Measurements from ENCODE around the gene KCNS1.

Gene KCNS1

GRCh38 chr20:45136911-45137310 is 36.0 kb upstream of the KCNS1 start:
- Histone ChIP-seq H3K27ac (no peak overlapping the region), H3K27me3 (ENCODE audit: insufficient read depth, low read depth, severe bottlenecking) (no peaks in the 10 kb centered on the region), H3K9me3 (ENCODE audit: severe bottlenecking) (no peaks in the 10 kb centered on the region), H3K36me3 (no peaks in the 10 kb centered on the region), H3K4me3 (ENCODE audit: low read depth, low read length) (no peak overlapping the region)
- TF ChIP-seq, protein P1, sequence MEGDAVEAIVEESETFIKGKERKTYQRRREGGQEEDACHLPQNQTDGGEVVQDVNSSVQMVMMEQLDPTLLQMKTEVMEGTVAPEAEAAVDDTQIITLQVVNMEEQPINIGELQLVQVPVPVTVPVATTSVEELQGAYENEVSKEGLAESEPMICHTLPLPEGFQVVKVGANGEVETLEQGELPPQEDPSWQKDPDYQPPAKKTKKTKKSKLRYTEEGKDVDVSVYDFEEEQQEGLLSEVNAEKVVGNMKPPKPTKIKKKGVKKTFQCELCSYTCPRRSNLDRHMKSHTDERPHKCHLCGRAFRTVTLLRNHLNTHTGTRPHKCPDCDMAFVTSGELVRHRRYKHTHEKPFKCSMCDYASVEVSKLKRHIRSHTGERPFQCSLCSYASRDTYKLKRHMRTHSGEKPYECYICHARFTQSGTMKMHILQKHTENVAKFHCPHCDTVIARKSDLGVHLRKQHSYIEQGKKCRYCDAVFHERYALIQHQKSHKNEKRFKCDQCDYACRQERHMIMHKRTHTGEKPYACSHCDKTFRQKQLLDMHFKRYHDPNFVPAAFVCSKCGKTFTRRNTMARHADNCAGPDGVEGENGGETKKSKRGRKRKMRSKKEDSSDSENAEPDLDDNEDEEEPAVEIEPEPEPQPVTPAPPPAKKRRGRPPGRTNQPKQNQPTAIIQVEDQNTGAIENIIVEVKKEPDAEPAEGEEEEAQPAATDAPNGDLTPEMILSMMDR (IDR thresholded peaks at IDR 0.05; ENCODE audit: low read depth, low read length): no peak
- no peak for DNase-seq

DNA sequence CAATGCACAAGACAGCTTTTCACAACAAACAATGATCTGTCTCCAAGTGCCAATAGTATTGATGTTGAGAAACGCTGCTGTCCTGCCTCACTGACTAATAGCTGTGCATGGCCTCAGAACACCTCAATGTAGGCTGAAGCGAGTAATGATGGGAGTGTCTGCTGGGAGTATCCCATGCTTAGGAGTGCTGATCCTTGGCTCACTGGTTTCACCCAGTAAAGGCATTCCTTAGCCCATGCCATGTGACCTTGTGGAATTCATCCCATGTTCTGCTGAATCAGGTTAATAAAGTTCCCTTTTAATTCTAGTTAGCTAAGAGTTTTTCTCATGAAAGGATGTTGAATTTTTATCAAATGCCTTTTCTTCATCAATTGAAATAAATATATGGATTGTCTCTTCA is 27.2 kb upstream of the KCNS1 start:
- Histone ChIP-seq H3K9me3 (ENCODE audit: severe bottlenecking) (no peaks in the 10 kb centered on the region), H3K27me3 (ENCODE audit: insufficient read depth, low read depth, severe bottlenecking) (no peaks in the 10 kb centered on the region), H3K27ac (no peak overlapping the region), H3K36me3 (no peaks in the 10 kb centered on the region), H3K4me3 (ENCODE audit: low read depth, low read length) (no peak overlapping the region)
- TF ChIP-seq, protein P1 (IDR thresholded peaks at IDR 0.05; ENCODE audit: low read depth, low read length): no peak
- no peak for DNase-seq

- H3K27ac ChIP-seq: no peak within 1 kb of the TSS
- no peaks in the 10 kb centered on the region for H3K36me3 ChIP-seq
- H3K27me3 ChIP-seq (ENCODE audit: insufficient read depth, low read depth, severe bottlenecking): no peaks in the 10 kb centered on the region
- TF ChIP-seq, protein P1 (IDR thresholded peaks at IDR 0.05; ENCODE audit: low read depth, low read length): no peak
- no peak within 1 kb of the TSS for H3K4me3 ChIP-seq (ENCODE audit: low read depth, low read length)
- no peak for DNase-seq
- H3K9me3 ChIP-seq (ENCODE audit: severe bottlenecking): no peaks in the 10 kb centered on the region
Measured at GRCh38 chr20:45124365-45124764, 23.4 kb upstream of the KCNS1 start, which contains the start of gene WFDC12. WFDC12 (minus strand) TSS chr20:45124465; CDS start chr20:45124447, 18 bp downstream.

DNA sequence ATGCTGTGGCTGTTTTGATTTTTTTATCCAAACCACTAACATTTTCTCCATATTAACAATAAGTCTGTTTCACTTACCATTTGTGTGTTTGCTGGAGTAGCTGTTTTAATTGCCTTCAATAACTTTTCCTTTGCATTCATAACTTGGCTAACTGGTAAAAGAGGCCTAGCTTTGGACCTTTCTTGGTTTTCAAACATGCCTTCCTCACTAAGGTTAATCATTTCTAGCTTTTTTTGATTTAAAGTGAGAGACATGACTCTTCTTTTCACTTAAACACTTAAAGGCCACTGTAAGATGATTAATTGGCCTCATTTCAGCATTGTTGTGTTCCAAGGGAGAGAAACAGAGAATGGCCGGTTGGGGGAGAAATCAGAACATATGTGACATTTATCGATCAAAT is 20.5 kb upstream of the KCNS1 start:
- H3K36me3 ChIP-seq: no peaks in the 10 kb centered on the region
- H3K9me3 ChIP-seq (ENCODE audit: severe bottlenecking): no peaks in the 10 kb centered on the region
- H3K27ac ChIP-seq: no peak overlapping the region
- TF ChIP-seq, protein P1 (IDR thresholded peaks at IDR 0.05; ENCODE audit: low read depth, low read length): no peak
- H3K4me3 ChIP-seq (ENCODE audit: low read depth, low read length): no peak overlapping the region
- H3K27me3 ChIP-seq (ENCODE audit: insufficient read depth, low read depth, severe bottlenecking): no peaks in the 10 kb centered on the region
- no peak for DNase-seq

GRCh38 chr20:45119556-45120266 is 18.8 kb upstream of the KCNS1 start:
- TF ChIP-seq, protein P1 (IDR thresholded peaks at IDR 0.05; ENCODE audit: low read depth, low read length): no peak
- Histone ChIP-seq H3K36me3 (no peaks in the 10 kb centered on the region), H3K27ac (no peak overlapping the region), H3K4me3 (ENCODE audit: low read depth, low read length) (no peak overlapping the region), H3K9me3 (ENCODE audit: severe bottlenecking) (no peaks in the 10 kb centered on the region), H3K27me3 (ENCODE audit: insufficient read depth, low read depth, severe bottlenecking) (no peaks in the 10 kb centered on the region)
- no peak for DNase-seq

DNA sequence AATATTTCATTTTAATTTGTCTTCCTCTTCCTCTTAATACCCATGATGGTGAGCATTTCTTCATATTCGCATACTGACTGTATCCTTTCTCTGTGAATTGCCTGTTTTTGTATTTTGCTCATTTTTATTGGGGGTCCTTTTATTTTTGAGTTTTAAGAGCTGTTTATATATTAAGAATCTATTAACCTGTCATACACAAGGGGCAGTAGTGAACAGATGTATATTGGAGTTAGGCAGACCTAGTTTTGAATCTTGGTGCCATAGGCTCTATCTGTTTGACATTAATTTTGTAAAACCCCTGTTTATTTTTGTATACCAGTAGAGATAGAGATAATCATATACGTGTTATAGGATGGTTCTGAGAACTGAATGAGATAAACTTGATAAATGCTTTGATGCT is 17.1 kb upstream of the KCNS1 start:
- H3K9me3 ChIP-seq (ENCODE audit: severe bottlenecking): no peaks in the 10 kb centered on the region
- TF ChIP-seq, protein P1 (IDR thresholded peaks at IDR 0.05; ENCODE audit: low read depth, low read length): no peak

More for the DNA sequence above, 17.1 kb upstream of the KCNS1 start:
- DNase-seq: no peak
- Histone ChIP-seq H3K36me3 (no peaks in the 10 kb centered on the region), H3K27me3 (ENCODE audit: insufficient read depth, low read depth, severe bottlenecking) (no peaks in the 10 kb centered on the region), H3K27ac (no peak overlapping the region), H3K4me3 (ENCODE audit: low read depth, low read length) (no peak overlapping the region)

Measured in WERI-Rb-1 (cell line).